ENCODE results near the gene ZNF750.

Gene ZNF750

DNA sequence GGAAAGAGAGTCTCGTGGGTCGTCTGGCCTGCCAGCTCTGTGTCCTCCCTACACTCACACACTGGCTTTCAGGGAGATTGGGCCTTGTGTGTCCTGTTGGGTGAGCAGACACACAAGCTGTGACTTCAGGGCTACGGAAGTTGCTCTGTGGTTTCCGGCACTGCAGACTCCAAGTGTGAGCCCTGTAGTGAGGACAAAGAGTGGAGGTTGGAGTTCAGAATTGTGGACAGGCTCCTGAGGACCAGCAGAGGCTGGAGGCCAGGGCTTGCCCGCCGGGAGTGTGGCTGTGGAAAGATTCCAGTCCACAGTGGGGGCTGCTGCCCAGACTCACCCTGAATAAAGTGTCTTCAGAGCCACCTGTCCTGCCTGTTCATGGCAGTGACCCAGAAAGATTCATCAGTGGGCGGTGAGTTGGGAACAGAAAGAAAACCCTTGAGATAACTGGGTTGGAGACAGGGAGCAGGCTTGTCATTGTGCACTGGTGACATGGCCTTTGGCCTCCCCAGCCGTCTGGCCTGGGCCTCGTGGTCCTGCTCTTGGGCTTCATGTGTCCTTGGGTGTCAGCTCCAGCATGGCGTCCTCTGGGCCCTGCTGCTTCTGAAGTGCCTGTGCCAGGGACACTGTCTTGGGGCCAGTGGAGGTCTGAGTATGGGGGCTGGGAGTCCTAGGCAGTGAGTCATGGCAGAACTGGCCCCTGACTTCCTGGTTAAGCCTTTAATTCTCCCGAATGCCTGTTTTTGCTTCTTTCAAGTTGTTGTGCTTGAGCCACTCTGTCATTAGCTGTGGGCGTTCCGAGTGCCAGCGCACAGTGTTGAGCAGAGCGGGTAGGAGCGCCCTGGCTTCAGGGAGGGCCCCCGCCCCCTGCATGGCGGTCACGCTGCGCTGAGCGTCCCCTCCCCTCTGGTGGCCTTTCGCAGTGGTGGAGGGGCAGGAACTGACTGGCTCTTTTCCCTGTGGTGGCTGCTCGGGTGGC lies 19.9 kb upstream of the ZNF750 start:
- DNase-seq (ENCODE audit: low spot score) = no peak

DNA sequence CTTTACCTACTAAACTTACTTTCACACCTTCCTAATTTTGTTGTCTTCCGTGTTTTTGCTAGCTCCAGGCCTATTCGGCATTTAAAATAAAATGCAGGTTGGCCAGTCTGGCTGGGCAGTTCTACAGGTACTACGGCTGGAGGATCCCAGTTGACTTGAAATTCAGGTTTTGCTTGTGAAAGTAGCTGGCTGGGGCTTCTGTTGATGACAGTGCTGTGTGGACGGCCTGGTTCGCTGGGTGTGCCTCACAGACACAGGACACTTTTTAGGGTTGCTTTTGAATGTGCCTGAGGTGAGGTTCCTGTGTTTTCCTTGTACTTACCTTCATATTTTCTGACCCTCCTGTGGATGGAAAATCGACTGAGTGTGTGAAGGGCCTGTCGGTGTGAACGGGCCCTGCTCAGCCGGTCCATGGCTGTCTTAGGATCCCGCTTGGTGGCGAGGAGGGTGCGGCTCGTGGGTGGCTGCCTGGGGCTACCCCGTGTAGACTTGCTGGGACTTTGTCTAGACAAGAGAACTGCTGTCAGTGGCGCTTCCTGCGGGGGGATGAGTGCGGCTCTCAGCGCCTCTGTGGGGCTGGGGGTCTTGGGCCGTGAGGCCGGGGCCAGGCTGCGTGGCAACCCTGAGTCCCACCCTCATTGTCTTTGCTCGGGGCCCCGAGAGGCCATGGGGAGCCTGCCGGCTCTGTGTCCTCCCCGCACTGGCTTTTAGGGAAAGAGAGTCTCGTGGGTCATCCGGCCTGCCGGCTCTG lies 18.7 kb upstream of the ZNF750 start:
- no peak for DNase-seq (ENCODE audit: low spot score)

DNA sequence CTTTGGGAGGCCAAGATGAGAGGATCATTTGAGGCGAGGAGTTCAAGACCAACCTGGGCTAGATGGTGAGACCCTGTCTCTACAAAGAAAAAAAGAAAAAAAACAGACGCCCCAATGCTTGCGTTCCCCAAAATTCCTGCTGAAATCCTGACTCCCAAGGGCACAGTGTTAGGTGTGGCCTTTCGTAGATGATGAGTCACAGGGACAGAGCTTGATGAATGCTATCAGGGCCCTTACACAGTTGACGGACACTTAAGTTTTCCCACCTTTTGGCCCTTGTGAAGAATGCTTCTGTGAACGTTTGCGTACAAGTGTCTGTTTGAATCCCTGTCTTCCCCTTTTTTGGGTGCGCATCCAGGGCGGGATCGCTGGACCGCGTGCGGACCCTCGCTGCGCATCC lies 16.5 kb upstream of the ZNF750 start:
- no peak for DNase-seq (ENCODE audit: low spot score)

DNA sequence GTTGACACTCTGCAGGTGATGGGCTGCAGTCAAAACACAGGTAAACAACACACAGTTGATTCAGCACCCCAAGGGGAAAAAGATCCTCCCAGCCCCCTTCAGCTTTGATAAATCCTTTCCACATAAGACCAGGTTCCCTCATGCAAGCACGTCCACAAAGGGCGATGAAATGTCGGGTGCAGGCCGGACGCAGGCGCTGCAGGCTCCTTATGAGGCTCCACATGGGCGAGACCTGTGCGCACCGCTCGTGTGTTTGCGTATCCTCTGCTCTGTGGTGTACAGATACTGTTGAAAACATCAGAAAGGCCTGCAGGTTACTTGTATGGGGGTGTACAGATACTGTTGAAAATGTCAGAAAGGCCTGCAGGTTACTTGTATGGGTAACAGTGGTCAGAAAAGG lies 14.4 kb upstream of the ZNF750 start:
- DNase-seq (ENCODE audit: low spot score) = no peak

DNA sequence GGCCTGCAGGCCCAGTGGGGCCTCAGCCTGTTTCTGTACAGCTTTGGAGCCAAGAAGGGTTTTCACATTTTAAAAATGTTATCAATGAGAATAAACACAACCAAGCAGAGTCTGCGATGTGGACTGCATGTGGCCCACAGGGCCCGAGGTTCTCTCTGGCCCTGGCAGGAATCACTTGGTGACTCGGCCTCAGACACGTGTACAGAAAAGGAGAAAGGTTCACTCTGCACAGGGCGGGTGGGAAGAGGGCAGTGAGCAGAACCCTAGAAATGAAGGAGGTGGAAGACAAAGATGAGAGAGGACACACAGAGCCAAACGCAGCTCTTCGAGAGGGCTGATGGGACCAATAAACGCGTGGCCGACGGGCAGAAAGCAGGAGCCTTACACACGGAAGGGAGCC lies 11.6 kb upstream of the ZNF750 start:
- no peak for DNase-seq (ENCODE audit: low spot score)

DNA sequence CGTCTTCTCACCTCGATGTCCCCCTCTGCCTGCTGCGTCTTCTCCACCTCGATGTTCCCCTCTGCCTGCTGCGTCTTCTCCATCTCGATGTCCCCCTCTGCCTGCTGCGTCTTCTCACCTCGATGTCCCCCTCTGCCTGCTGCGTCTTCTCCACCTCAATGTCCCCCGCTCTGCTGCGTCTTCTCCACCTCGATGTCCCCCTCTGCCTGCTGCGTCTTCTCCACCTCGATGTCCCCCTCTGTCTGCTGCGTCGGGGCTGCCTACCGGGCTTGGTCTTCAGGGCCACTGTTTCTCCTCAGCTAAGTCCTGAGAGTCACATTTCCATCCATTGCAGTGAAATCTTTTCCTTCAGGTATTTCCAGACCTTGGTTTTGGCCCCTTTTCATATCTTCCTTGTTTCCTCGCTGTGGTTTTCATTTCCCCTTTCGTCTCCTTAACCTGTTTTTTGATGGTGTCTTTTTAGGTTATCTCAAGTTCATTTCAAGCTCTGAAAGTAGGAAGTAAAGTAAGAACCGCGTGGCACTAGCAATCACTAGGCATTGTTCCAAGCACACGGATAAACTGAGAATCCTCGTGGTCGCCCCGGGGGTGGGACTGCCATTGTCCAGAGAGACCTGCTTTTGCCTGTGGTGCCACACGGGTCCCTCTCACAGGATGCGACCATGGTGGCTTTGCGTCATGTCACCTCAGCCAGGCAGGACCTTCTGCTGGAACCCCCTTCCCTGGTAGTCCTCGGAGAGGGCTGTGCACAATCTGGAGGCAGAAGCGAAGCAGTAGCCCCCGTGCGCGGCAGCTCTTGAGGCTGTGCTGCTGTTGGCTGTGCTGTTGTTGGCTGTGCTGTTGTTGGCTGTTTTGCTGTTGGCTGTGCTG lies 9.5 kb upstream of the ZNF750 start:
- no peak for DNase-seq (ENCODE audit: low spot score)

DNA sequence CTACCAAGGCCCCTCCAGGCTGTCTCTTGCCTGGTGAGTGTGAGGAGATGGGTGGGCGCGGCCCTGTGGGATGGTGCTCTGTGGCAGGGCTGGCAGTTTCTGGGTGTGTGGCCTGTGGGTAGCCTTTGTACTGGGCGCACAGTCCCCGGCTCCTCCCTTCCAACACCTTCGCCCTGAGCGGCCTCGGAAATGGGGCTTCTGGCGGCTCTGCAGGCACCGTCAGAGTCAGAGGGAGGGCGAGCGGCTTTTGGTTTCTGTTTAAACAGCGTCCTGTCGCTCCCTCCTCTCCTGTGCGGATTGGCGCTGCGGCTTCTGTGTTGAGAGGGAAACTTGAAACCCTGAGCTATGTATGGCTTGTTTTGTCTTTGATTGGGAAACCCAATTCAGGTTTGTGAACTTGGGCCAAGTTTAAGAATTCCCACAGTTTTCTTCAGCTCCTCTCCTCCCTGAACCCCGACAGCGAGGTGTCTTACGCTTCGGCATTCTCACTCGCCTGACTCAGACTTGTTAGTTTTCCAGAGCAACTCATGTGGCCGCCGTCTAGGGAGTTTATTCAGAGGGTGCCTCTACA lies 8.3 kb upstream of the ZNF750 start:
- no peak for DNase-seq (ENCODE audit: low spot score)

DNA sequence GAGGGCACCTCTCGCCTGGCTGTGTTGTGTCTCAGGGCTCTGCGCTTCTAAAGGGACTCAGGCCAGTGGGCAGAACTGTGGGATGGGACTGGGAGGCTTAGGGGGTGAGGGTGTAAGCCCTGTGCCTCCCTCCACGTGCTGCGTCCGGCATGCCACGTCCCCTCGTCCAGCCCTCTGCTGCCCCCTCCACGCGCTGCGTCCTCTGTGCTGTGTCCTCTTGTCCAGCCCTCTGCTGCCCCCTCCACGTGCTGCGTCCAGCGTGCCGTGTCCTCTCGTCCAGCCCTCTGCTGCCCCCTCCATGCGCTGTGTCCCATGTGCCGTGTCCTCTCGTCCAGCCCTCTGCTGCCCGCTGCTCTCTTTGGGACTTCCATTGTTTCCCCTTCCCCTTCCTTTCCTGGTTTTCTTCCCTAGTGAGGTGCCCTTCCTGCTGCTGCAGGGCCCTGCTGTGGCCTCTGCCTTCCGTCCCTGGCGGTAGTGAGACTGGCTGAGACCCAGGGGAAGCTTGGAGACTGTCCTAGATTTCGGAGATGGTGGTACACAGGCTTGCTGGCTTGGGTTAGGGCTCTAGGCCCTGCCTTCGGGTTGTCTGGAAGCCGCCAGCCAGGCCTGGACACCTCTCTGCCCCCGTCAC lies 6.4 kb upstream of the ZNF750 start:
- DNase-seq (ENCODE audit: low spot score) = no peak

DNA sequence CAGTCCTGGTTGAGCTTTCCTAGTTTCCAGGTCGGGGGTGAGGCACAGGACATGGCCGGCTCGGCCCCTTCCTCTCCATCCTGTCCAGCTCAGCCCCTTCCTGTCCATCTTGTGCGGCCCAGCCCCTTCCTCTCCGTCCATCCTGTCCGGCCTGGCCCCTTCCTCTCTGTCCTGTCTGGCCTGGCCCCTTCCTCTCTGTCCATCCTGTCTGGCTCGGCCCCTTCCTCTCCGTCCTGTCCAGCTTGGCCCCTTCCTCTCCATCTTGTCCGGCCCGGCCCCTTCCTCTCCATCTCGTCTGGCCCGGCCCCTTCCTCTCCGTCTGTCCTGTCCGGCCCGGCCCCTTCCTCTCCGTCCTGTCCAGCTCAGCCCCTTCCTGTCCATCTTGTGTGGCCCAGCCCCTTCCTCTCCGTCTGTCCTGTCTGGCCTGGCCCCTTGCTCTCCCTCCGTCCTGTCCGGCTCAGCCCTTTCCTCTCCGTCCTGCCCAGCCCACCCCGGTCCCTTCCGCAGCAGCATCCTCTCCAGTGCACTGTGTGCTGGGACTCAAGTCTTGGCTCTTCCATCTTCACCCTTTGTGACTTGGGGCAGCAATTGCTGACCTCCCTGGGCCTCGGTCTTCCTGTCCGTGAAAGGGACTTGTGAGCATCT lies 5.5 kb upstream of the ZNF750 start:
- DNase-seq (ENCODE audit: low spot score) = no peak

DNA sequence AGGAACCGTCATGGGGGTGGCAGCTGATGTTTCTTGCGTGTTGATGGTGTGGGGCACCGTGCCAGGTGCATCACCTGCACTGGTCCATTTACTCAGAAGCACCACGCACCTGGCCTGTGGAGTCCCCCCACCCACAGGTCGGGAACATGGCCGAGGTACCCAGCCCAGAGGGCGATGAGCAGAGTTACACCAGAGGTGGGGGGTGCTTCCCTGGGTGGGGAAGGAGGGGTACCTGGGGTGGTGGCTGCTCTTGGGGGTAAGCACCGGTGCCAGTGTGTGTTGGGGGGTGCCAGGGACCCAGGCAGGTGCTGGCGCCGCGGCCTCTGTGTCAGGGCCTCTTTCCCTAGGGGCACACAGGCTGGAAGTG lies 5.0 kb upstream of the ZNF750 start:
- no peak for DNase-seq (ENCODE audit: low spot score)

DNA sequence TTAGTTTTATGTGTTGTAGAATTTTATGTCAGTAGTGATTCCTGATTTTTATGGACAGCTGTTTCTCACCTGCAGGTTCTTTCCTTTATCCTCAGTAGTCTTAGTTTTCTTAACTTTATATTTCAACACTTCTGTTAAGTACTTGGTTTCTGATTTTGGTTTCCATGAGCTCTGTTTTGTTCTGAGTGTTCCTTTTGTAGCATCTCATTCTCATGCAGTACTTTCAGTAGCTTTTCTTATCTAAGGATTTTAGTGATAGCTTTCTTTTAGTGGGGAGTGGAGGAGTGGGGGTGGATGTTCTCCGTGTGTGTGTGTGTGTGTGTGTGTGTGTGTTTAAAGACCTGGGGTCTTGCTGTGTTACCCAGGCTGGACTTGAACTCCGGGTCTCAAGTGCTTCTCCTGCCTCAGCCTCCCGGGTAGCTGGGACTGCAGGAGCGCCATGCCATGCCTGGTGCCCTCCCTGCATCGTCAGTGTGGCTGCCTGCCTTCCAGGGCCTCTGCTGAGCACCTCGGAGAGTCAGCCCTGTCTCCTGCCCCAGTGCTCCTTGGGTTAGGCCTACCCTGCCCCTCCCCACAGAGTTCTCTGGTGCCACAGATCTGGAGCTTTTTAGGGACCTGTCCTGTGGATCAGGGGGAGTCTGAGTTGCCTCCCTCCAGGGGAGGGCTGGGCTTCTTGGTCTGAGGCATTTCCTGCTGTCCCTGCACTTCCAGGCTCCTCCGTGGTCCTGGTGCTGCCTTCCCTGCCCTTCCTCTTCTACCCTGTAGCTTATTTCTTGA lies 4.3 kb upstream of the ZNF750 start:
- no peak for DNase-seq (ENCODE audit: low spot score)

DNA sequence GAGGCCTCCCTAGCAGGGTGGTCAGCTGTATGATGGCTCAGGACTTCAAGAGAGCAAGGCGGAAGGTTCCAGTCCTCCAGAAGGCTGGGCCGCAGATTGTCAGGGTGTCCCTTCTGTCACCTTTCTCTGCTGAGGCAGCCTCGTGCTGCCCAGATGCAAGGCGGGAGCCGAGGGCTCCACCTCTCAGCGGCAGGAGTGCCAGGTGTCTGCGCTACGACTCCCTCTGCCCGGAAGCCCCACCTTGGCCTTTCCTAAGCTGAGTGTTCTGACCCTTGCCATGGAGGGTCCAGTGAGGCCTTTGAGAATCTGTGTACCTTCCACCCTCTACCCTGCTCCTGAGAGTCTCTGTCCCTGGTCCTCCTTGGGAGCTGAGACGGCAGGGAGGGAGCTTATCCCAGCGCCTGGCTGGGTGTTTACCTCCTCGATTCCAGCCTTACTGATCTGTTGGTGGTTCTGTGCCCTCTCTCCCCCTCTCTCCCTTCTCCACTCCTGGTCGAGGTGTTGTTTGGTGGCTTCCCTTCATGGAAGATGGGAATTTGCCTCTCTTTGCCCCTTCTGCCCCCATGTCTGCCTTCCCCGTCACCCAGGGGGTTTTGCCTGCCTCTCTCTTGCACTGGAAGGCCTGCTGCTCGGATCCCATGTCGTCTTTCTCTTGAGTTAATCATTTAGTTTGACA lies 2.2 kb upstream of the ZNF750 start:
- DNase-seq (ENCODE audit: low spot score) = no peak

DNA sequence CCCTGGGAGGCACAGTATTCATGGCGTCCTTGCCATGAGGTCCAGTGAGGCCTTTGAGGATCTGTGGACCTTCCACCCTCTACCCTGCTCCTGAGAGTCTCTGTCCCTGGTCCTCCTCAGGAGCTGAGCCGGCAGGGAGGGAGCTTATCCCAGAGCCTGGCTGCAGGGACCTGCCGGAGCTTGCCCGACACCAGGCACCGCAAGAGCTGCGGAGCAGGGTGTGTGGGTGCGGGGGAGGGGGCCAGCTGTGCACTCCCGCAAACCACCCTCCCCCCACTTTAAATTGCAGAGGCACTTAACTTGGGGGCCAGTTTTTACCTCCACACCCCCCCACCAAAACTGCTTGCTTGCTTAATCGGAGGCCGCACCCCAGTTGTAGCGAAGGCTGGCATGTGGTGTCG lies 609 bp upstream of the ZNF750 start:
- no peak for DNase-seq (ENCODE audit: low spot score)

DNA sequence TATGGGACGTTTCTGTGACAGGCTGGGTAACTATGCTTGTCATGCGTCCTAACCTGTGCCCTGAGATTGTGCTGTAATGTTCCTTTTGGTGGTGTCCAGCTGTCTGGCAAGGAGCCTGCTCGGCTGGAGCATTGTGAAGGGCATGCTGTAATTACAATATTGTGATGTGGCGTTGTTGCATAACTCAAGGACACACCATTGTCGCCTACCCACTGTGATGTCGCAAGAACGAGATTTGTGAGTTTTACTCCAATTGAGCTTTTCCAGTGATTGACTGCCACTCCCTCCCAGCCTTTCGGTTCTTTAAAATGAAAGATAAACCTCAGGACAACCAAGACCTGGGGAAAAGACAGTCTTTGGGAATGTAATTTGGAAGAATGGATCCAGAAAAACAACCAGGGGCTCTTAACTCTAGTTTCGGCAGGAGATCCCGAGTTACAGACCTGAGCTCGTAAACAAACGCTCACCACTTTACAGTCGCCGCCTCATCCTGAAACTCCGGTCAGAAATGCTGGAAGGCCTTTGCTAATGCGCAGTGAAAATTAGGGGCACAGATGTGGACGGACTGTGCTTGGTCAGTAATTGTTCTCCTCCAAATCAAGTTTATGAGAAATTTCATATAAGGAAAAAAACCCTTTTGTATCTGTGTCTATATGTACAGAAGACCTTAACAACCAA lies 1.3 kb downstream of the ZNF750 start:
- DNase-seq (ENCODE audit: low spot score) = no peak

DNA sequence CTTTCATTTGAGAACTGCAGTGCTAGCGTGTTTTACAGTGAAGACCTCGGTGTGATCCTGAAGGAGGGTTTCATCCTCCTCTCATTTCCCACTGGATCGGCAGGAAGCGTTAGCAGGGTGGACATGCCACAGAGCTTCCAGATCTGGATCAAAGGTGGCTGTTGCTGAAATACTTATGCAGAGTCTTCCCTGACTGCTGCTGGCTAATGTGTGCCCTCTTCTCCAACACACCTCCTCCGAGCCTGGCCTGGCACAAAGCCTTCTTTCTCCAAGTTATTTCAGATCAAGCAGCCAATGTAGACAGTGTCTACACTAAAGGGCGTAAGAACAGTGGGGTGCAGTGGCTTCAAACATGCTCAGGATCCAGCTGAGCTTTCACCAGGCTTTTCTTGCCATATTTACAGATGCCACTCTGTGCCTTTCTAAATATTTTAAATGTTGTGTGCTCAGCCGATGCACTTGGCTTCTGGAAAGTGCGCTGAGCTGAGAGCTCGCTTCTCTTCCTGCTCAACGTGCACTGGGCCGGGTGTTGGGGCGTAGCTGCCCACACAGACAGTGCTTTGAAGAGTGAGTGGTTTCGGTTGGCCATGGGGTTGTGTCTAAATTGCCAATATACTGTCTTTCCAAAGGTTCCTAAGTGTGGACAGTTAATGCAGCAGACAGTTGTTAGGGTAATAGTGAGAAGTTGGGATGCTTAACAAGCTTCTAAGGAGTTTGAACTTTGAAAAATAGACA lies 2.1 kb downstream of the ZNF750 start:
- DNase-seq (ENCODE audit: low spot score) = no peak

DNA sequence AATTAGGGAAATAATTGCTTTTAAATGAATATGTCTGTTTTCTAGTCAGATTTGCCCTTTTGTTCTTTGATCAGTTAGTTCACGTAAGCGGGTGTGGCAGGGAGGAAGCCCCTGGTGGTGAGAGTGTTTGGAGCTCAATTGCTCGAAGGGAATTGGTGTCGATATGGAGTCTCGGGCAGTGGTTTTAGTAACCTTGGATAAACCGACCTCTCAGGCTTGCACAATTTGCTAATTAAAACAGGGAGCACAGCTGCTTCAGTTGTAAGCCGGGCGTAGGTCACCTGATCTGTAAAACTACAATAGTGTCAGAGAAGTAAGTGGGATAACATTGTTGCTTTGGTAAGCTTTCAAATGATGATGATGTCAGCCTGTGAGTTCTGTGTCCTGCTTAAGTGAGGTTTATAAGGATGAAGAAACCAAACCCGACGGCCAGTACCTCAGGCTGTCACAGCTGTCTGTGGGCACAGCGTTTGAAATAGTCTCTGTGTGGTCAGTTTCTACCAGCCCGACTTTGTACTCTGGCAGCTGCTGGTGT lies 2.9 kb downstream of the ZNF750 start:
- no peak for DNase-seq (ENCODE audit: low spot score)

DNA sequence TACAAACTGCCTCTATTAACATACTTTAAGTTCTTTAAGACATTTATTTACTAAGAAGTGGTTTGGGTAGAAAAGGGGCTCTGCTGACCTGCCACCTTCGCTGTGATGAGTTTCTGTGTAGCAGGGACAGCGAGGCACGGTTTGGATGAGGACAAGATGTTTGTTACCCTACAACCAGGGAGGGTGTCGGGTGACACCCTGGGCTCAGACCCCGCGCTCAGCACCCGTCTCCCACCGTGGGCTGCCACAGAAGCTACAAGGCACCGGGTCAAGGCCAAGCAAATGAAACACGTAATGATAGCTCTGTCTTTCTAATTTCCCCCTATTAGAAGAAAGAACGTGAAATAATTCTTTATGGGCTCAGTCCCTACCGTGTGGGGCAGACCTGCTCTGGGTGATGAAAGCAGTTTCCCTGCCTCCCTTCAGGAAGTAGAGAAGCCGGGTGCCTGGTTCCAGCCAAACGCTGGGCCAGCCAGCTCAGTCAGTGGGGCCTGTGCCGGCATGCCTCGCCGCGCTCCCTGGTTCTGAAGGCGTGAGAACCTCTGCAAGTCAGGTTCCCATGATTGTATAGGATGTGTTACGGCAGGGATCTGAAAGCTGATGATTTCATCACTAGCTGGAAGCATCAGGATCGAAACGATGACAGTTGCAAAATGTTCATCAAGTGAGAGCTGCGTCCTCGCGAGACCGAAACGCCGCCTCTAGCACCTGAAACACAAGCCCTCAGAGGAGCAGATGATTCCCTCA lies 3.9 kb downstream of the ZNF750 start:
- no peak for DNase-seq (ENCODE audit: low spot score)
